ENCODE results near the gene NR4A3. TPM values are rescaled to one million over a fixed set of nuclear protein-coding genes. Genes with fewer than 3 reads are reported as not detected.

NR4A3 gene
- polyA plus RNA-seq, 3 donors = 0.88 to 2.1 (median 0.92) TPM

DNA sequence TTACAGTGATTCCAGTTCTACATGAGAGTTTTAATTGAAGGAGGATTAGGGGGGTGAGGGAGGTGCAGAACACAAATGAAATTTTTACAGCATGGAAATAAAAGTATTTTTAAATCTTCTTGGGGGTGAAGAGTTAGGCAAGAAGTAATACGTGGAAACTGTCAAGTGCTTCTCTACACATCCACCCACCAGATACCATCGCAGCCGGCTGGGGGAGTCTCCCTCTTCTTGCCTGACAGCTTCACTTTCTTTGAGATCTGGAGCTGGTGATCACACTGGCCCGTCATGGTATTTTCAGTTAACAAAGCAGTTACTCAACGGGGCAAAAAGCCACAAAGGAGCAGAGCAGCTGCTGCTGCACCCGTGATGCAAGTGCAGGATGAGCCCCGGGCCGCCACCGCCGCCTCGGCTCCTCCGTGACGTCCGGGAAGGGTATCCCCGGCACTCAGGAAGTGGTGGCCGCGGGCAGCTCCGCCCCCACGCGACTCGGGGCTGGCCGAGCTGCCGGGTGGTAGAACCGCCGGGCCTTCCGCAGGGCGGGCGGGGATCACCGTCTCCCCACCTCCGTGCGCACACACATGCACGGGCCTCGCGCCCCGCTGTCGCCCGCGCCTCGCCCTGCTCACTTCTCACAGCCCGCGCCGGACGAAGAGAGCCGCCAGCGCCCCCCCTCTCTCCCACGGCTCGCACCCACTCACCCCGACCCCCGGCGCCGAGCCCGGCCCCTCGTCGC lies 2.4 kb upstream of the NR4A3 start:
- Mint-ChIP-seq H3K4me1 (peaks cover 41% of the 10 kb centered on the region), H3K27me3 (ENCODE audit: low read depth in 3 of 3) (peaks cover 24 to 33% (median 29%) of the 10 kb centered on the region in 3 donors), H3K9me3 (peaks cover 0 to 26% (median 18%) of the 10 kb centered on the region in 7 donors), H3K36me3 (peaks cover 10 to 11% of the 10 kb centered on the region in 2 donors), H3K27ac (peak overlapping the region; percentile 97 to 100 (median 98)), H3K4me3 (peak overlapping the region; percentile 82 to 90)
- TF ChIP-seq, protein P1, sequence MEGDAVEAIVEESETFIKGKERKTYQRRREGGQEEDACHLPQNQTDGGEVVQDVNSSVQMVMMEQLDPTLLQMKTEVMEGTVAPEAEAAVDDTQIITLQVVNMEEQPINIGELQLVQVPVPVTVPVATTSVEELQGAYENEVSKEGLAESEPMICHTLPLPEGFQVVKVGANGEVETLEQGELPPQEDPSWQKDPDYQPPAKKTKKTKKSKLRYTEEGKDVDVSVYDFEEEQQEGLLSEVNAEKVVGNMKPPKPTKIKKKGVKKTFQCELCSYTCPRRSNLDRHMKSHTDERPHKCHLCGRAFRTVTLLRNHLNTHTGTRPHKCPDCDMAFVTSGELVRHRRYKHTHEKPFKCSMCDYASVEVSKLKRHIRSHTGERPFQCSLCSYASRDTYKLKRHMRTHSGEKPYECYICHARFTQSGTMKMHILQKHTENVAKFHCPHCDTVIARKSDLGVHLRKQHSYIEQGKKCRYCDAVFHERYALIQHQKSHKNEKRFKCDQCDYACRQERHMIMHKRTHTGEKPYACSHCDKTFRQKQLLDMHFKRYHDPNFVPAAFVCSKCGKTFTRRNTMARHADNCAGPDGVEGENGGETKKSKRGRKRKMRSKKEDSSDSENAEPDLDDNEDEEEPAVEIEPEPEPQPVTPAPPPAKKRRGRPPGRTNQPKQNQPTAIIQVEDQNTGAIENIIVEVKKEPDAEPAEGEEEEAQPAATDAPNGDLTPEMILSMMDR (IDR thresholded peaks at IDR 0.05) = no peak
- Histone ChIP-seq H3K4me1 (ENCODE audit: control insufficient read depth in 1 of 2, insufficient read depth in 2 of 2, low read length in 2 of 2) (peaks cover 45 to 48% of the 10 kb centered on the region in 2 donors), H4K20me1 (ENCODE audit: insufficient read depth, low read length) (peaks cover 15% of the 10 kb centered on the region), H3K9me3 (replicated peaks in 1 of 2; ENCODE audit: control insufficient read depth in 1 of 2, insufficient read depth in 1 of 2, low read length in 2 of 2) (peaks cover 0 to 4% of the 10 kb centered on the region in 2 donors), H3K4me2 (replicated peaks; ENCODE audit: extremely low read depth, low read length, poor library complexity, severe bottlenecking) (peak overlapping the region; percentile 80), H3K27me3 (ENCODE audit: control insufficient read depth in 2 of 2, insufficient read depth in 2 of 2, low read length in 2 of 2) (peaks cover 14 to 23% of the 10 kb centered on the region in 2 donors), H3K27ac (ENCODE audit: low read depth in 1 of 2, low read length in 2 of 2) (peak overlapping the region; percentile 81 to 94), H2AFZ (ENCODE audit: insufficient read depth, low read depth, low read length, poor library complexity, severe bottlenecking) (no peak overlapping the region), H3K79me2 (ENCODE audit: insufficient read depth, low read length) (no peaks in the 10 kb centered on the region), H3K9ac (ENCODE audit: insufficient read depth, low read length, poor library complexity, severe bottlenecking) (peak overlapping the region; percentile 98), H3K4me3 (replicated peaks in 1 of 3; ENCODE audit: low read depth in 2 of 3, low read length in 3 of 3) (peak overlapping the region; percentile 53 to 76 (median 64)), H3K36me3 (replicated peaks in 1 of 2; ENCODE audit: control insufficient read depth in 1 of 2, insufficient read depth in 2 of 2, low read length in 2 of 2) (no peaks in the 10 kb centered on the region)
- WGBS (ENCODE audit: insufficient coverage) = under 1% methylated on average over 52 of the region's 54 CpGs
- DNase-seq = peak; percentile 96 to 99 (median 98)
- intact Hi-C loops (cut with micrococcal nuclease) = no loop called here

DNA sequence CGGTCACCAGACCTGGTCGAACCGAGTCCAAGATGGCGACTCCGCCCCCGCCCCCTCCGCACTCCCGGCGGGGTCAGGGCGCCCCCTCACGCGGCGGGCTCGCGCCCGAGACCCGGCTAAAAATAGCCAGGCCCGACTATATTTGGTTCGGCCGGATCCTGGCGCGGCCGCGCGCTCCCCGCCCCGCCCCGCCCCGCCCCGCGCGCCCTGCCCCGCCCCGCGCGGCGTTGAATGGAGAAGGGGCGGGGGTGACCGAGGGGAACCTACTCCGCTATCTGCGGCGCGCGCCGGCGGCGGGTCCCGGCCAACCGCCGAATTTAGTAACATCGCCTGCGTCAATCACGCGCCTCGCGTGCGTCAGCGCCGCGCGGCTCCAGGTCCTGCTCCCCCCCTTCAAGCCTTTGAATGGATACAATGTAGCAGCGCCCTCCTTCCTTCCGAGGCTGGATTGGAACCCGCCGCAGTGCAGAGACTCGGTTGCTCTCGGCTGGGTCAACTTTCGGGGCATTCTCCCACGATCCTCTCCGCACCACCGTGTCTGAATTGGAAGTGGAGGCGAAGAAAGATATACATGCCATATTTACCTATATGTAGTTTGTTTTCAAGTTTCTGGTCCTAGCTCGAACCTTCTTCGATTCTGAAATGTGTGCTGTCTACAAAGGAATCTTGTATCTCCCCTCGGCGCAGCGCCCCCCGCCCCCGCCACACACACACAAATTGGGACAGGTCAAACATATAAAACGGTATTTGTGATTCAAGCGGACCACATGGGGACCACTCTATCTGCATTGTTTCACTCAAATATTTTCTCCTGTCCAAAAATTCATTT lies 1.6 kb upstream of the NR4A3 start:
- peaks cover 23% of the 10 kb centered on the region for H4K20me1 ChIP-seq (ENCODE audit: insufficient read depth, low read length)

More for the DNA sequence above, 1.6 kb upstream of the NR4A3 start:
- peak; percentile 96 to 98 (median 98) for DNase-seq
- Histone ChIP-seq H3K9me3 (replicated peaks in 1 of 2; ENCODE audit: control insufficient read depth in 1 of 2, insufficient read depth in 1 of 2, low read length in 2 of 2) (peaks cover 0 to 11% of the 10 kb centered on the region in 2 donors), H3K27me3 (ENCODE audit: control insufficient read depth in 2 of 2, insufficient read depth in 2 of 2, low read length in 2 of 2) (peaks cover 22 to 31% of the 10 kb centered on the region in 2 donors), H3K4me2 (replicated peaks; ENCODE audit: extremely low read depth, low read length, poor library complexity, severe bottlenecking) (peak overlapping the region; percentile 94), H3K27ac (ENCODE audit: low read depth in 1 of 2, low read length in 2 of 2) (peak overlapping the region; percentile 81 to 94), H3K9ac (ENCODE audit: insufficient read depth, low read length, poor library complexity, severe bottlenecking) (peak overlapping the region; percentile 98), H2AFZ (ENCODE audit: insufficient read depth, low read depth, low read length, poor library complexity, severe bottlenecking) (no peak overlapping the region), H3K4me1 (ENCODE audit: control insufficient read depth in 1 of 2, insufficient read depth in 2 of 2, low read length in 2 of 2) (peaks cover 53 to 56% of the 10 kb centered on the region in 2 donors), H3K4me3 (replicated peaks in 1 of 3; ENCODE audit: low read depth in 2 of 3, low read length in 3 of 3) (peak overlapping the region; percentile 64 to 93 (median 66)), H3K79me2 (ENCODE audit: insufficient read depth, low read length) (no peaks in the 10 kb centered on the region), H3K36me3 (replicated peaks in 1 of 2; ENCODE audit: control insufficient read depth in 1 of 2, insufficient read depth in 2 of 2, low read length in 2 of 2) (no peaks in the 10 kb centered on the region)
- 0% methylated on average over 64 of the region's 81 CpGs for WGBS (ENCODE audit: insufficient coverage)
- intact Hi-C loops (cut with micrococcal nuclease) = loop anchor here (5.0 to 10.0 kb wide), 8 partner anchors 85 to 698 kb away; partner anchors contain the start of genes STX17 (in 2 of the 2), ALG2 (in 1 of the 2), ERP44 (in 1 of the 2) and INVS (in 1 of the 2)
- peaks cover 0 to 30% (median 22%) of the 10 kb centered on the region in 7 donors for H3K9me3 Mint-ChIP-seq
- TF ChIP-seq, protein P1 (IDR thresholded peaks at IDR 0.05) = no peak
- peak overlapping the region; percentile 100 for H3K4me3 Mint-ChIP-seq
- peaks cover 31 to 40% (median 36%) of the 10 kb centered on the region in 3 donors for H3K27me3 Mint-ChIP-seq (ENCODE audit: low read depth in 3 of 3)
- H3K27ac Mint-ChIP-seq = peak overlapping the region; percentile 97 to 100 (median 99)
- H3K36me3 Mint-ChIP-seq = peaks cover 11 to 15% of the 10 kb centered on the region in 2 donors
- peaks cover 47% of the 10 kb centered on the region for H3K4me1 Mint-ChIP-seq

Data from CD14-positive monocyte (primary cell).